NCI-H2107 treated with DMSO at 0.1 percent for 48 hours (cell line): ENCODE data around the gene SPACA5.
"Not testable (repeated sequence)": the region's sequence is repeated elsewhere in the genome, so short reads cannot be mapped to it uniquely, and the experiment has no call there.

Experiments
- DNase-seq: peaks from one replicate; lab custom pipeline; 2025; ENCODE audit not compliant: unreplicated experiment; lab: John Stamatoyannopoulos, UW

The SPACA5 gene

DNA sequence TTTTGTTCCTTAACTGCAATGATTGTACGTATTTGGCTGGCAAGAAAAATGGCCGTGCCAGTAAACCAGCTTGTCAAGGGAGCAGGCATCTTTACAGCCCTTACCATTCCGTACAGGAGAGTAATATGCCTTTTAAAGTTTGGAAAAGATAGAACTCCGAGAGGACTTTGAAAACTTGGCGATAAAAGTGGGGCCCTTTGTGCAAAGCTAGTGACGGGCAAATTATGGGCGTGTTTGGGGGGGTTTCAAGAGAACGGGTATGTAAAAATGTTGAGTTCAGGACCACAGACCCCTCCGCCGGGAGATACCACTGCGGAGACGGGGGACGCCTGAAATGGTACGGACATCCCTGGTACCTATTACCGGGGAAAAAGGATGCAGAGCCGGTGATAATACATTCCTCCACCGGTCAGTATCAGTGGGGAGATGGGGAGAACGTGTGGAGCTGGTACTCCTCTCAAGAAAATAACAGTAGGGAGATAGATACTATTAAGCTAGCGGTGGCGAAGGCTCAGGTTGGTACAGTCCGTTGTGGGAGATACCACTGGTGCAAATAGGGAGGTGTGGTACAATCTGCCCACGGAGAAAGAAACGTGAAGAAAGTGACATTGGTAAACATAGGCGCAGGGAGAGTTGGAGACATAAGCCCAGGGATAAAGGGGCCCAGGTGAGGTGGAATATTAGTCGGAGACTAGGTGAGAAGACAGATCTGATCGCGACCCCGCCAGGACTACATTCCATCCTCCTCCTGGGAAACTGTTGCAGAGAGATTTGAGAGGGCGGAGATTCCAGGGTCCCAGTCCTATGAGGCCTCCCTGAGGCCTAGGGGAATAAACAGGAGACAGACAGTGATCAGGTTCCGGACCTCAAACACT, 14.5 kb downstream of the SPACA5 start:
- peak; percentile 91 for DNase-seq

DNA sequence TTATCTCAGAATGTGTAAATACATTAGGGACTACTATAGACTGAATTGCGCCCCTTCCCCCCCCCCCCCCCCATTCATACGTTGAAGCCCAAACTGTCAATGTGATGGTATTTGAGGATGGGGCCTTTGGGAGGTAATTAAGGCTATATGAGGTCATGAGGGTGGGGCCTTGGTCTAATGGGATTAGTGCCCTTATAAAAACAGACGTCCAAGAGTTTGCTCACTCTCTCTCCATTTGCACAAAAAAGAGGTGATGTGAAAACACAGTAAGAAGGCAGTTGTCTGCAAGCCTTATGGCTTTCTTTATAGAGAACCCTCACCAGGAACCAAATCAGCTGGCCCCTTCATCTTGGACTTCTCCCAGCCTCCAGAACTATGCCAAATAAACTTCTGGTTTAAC, 15.3 kb downstream of the SPACA5 start:
- no peak for DNase-seq

DNA sequence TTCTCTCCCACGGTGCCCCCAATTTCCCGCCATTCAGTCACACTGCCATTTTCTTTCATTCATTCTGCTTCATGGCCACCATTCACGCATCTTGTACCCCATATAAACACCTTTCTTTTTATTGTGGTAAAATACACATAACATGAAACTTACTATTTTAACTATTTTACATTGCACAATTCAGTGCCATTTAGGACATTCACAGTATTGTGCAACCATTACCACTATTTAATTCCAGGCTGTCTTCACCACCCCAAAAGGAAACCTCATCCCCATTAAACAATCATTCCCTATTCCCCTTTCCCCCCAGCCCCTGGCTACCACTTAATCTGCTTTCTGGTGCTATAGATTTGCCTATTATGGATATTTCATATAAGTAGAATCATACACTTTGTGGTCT, 15.9 kb downstream of the SPACA5 start:
- no peak for DNase-seq

DNA sequence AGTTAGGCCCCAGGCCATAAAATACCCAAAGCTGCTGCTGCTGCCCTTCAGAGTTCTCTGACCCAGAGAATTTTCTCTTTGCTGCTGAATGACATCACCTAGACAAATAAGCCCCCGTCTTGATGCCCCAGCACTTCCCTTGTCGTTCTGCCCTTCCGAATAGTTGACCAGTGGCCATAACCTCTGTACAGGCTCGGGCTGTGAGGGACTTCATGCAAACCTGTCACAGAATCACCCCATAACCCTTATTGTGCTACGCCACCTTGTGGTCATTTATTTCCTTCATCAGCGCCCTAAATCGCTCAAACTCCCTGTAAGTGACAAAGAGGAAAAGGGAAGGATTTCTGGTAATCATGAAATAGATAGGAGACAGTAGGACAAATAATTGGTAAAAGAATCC, 18.8 kb downstream of the SPACA5 start:
- peak; percentile 9 for DNase-seq

DNA sequence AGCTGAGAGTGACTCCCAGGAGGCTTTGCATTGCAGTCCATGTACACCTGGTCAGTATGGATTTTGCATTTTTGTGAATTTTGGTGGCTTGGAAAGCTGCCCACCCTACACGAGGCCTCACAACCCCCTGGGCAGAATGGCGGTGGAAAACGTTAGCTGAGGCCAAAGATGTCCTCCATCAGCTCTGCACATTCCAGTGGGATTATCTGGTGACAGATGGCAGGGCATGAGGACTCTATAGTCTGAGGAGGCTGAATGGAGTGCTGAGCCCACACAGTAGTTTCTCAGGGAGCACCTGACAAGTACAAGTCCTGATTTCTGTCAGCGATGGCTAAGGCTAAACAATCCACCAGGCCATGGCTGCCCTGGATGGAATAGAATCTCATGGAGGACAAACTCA, 20.8 kb downstream of the SPACA5 start:
- DNase-seq: not testable (repeated sequence)

DNA sequence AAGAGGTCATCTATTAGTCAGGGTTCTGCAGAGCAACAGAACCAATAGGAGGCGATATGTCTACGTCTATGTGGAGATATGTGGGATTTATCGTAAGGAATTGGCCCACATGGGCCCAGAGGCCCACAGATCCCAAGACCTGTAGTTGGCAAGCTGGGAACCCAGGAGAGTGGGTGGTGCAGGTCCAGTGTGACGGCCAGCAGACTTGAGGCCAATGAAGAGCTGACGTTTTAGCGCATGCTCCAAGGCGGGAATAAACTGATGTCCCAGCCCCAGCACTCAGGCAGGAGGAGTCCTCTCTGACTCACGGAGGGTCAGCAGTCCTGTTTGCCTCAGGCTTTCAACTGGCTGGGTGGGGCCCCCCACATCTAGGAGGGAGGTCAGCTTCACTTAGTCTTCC, 21.3 kb downstream of the SPACA5 start:
- no peak for DNase-seq

DNA sequence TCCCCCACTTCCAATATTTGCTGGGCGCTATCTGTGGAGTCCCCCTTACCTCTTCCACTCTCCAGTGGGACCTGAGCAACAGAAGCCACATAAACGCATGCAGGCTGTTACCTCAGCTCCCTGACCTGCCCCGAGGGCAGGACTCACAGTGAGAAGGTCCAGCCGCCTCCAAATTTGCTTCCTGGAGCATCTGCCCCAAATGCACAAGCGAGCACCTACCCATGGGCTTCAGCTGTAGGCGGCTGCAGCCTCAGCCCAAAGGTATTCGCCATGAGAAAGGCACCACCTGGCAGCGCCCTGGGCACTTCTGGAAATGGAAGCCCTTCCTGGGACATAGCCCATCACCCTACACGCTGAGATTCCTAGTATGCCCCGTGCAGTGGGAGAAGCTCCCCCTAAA, 23.4 kb downstream of the SPACA5 start:
- DNase-seq: no peak

DNA sequence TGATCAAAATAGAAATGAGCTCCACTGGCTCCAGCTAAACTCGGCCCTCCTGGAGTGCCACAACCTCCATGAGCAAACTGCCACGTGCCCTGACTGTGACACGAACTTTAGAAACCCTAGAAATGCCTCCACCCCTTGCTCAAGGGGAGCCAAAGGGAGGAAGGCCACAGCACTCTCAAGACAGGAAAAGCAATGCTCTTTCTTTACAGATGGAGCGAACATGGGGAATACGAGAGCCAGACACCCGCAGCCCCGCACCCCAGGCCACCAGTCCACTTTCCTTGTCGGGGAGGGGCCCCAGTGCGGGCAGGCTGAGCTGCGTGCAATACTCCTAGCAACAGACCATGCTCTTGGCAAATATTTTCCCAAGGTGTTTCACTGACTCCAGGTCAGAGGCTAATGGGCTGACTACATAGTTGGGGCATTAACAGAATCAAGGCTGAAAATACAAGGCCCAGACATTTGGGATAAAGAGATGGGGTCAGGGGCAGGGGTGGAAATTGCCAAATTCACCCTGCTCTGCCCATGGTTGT, 23.9 kb downstream of the SPACA5 start:
- not testable (repeated sequence) for DNase-seq

DNA sequence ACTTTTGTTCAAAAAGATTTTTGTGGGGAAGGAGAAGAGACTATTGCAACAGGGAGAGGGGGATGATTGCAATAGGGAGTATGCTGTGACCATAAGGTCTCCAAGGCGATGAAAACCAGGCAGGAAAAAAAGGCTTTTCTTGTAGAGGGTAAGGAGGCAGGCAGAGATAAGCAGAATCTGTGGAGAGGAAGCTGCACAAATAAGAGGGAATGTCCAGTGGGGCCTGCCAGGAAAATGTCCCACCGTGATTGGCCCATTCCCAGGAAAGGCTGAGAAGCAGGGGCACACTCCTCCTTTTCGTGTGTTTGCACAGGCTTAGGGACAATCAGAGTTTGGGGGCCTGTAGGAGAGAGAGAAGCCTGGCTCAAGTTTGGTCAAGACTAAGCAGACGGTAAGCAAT, 29.1 kb downstream of the SPACA5 start:
- DNase-seq: no peak

DNA sequence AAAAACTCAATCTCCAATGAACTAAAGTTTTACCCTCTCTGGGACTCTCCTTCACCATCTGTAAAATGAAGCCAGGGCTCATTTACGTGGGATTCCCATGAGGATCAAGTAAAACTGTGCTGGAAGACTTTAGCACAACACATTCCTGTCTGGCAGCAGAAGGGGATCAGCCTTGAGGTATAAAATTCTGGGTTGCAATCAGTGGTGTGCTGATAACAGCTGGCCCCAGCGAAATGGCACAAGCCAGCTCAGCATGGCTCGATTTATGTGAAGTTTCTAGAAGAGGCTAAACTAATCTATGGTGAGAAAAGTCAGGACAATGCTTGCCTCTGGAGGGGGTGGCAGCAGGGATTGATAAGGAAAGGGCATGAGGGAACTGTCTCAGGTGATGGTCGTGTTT, 36.3 kb downstream of the SPACA5 start:
- DNase-seq: no peak

DNA sequence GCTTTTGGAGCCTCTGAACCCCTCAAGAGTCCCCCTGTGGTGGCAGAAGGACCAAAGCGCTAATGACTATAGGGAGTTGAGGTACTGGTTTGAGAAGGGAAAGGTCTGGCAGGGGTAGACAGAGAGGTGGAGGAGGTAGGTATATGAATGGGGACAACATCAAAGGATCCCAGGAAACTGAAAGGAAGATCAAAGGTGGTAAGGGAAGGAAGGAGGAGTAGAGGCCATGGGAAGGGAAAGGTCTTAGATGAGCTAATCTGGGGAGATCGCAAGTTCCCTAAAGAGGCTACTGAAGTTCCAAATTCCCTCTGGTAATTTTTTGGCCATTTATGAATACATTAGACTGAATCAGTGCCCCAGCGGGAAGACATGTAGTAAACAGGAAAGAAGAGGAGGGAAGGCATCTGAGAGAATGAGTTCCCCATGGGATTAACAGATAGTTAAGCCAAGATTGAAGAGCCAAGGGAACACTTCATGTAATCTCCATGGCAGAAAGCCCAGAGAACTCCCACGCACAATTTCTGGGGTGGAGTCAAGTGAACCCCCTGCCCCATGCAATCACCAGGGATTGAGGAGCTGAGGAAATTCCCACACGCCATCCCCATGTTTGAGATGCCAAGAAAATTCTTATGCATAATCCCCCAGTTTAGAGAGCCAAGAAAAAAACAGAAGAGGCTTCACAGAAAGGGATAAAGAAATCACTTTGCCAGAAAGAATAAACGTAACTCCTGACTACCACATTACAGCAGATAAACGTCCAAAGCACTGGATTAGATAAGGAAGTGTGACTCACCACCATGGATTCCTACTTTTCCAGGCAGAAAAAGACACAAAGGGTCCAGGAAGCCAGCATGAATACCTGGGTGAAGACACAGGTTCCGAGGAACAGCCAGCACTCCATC, 38.9 kb downstream of the SPACA5 start:
- no peak for DNase-seq

DNA sequence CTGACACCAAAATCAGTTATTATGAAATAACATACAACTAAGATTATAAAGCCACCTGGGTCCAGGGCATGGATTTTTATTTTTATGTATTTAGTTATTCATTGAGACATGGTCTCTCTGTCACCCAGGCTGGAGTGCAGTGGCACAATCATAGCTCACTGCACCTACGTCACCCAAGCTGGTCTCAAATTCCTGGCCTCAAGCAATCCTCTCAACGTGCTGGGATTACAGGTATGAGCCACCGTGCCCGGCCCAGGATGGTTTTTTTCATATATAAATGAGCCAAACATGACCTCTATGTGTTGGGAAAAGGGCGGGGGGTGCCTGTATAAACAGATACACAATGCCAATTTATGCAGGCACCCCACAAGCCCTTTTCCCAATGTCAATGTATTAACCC, 40.1 kb downstream of the SPACA5 start:
- no peak for DNase-seq

DNA sequence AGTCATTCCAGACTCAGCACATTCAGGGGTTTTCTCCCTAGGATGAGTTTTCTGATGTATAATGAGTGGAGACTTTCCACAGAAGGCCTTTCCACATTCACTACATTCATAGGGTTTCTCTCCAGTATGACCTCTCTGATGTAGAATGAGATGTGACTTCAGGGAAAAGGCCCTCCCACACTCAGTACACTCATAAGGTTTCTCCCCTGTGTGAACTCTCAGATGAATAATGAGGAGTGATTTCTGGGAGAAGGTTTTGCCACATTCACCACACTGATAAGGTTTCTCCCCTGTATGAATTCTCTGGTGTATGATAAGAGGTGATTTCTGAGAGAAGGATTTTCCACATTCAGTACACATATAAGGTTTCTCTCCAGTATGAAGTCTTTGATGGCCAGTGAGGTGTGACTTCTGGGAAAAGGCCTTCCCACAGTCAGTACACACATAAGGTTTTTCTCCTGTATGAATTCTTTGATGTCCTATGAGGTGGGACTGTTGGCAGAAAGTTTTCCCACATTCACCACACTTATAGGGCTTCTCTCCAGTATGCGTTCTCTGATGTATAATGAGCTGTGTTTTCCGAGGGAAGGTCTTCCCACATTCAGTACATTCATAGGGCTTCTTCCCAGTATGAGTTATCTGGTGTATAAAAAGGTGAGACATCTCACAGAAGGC, 52.0 kb downstream of the SPACA5 start:
- DNase-seq: no peak

DNA sequence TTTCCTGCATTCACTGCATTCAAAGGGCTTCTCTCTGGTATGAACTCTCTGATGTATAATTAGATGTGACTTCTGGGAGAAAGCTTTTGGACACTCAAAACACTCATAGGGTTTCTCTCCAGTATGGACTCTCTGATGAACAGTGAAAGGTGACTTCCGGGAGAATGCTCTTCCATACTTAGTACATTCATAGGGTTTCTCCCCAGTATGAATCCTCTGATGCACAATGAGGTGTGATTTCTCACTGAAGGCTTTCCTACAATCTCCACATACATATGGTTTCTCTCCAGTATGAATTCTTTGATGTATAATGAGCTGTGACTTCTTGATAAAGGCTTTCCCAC, 52.5 kb downstream of the SPACA5 start:
- DNase-seq: no peak
